Left ventricle myocardium inferior (tissue), 1 donor: ENCODE data around the gene CATSPERB. TPM values are rescaled to one million over a fixed set of nuclear protein-coding genes. Genes with fewer than 3 reads are reported as not detected.
"Not testable (repeated sequence)": the region's sequence is repeated elsewhere in the genome, so short reads cannot be mapped to it uniquely, and the experiment has no call there.

Experiments used
- DNase-seq: peaks from one replicate; pipeline ENCODE4 v3.0.0-alpha.2; 2020
- H3K27ac ChIP-seq: fragments of 200-600 bp; replicated peaks from 2 replicates; pipeline ENCODE4 v1.8.0; 2021
- H3K27me3 ChIP-seq: fragments of 200-600 bp; 2 replicates; pipeline ENCODE4 v1.8.0; 2021; ENCODE audit warnings: low read depth
- H3K36me3 ChIP-seq: fragments of 200-600 bp; 2 replicates; pipeline ENCODE4 v1.8.0; 2021
- H3K4me1 ChIP-seq: fragments of 200-600 bp; 2 replicates; pipeline ENCODE4 v1.8.0; 2021
- H3K4me3 ChIP-seq: fragments of 200-600 bp; 2 replicates; pipeline ENCODE4 v1.8.0; 2021; ENCODE audit warnings: mild to moderate bottlenecking, moderate library complexity
- H3K9me3 ChIP-seq: fragments of 200-600 bp; replicated peaks from 2 replicates; pipeline ENCODE4 v1.8.0; 2021
- CTCF ChIP-seq: fragments of 200-600 bp; IDR thresholded peaks from 2 replicates; pipeline ENCODE4 v1.8.0; 2021; ENCODE audit warnings: antibody characterized with exemption, mild to moderate bottlenecking, borderline replicate concordance
- intact Hi-C: fragments of 100-400 bp; cut with micrococcal nuclease; formaldehyde crosslinking; loops from one replicate; pipeline ENCODE4 v1.11.0; 2022
- total RNA-seq: library from RNA; stranded (reverse); fragmentation: NEBNext Ultra II Directional; extraction: Animal tissue kit (Norgen Biotek cat#: 25700); gene quantifications from one replicate; pipeline ENCODE4 v1.2.1, GENCODE V29; 2021
- donor health status: DM: no; HTN: yes; CAD: no; lungs with severe emphysema.

The CATSPERB gene
- total RNA-seq, 1 donor from 2014 or later: 0.99 TPM

GRCh38 chr14:91744068-91744480, 12.2 kb upstream of the CATSPERB start:
- intact Hi-C loops: no loop called here
- no peaks in the 10 kb centered on the region for H3K4me1 ChIP-seq
- DNase-seq: no peak
- H3K4me3 ChIP-seq: no peak overlapping the region
- no peaks in the 10 kb centered on the region for H3K27me3 ChIP-seq
- peaks cover 3% of the 10 kb centered on the region for H3K9me3 ChIP-seq
- H3K36me3 ChIP-seq: no peaks in the 10 kb centered on the region
- H3K27ac ChIP-seq: no peak overlapping the region
- TF ChIP-seq CTCF: no peak

GRCh38 chr14:91743305-91743653, 11.4 kb upstream of the CATSPERB start:
- DNase-seq: no peak
- Histone ChIP-seq H3K27me3 (no peaks in the 10 kb centered on the region), H3K4me1 (no peaks in the 10 kb centered on the region)

GRCh38 chr14:91742621-91743304, 10.9 kb upstream of the CATSPERB start:
- intact Hi-C loops: no loop called here
- no peak overlapping the region for H3K4me3 ChIP-seq
- no peak overlapping the region for H3K27ac ChIP-seq
- no peaks in the 10 kb centered on the region for H3K4me1 ChIP-seq
- no peak for DNase-seq
- H3K36me3 ChIP-seq: no peaks in the 10 kb centered on the region
- peaks cover 3% of the 10 kb centered on the region for H3K9me3 ChIP-seq
- TF ChIP-seq CTCF: no peak
- no peaks in the 10 kb centered on the region for H3K27me3 ChIP-seq

More at GRCh38 chr14:91743305-91743653, 11.4 kb upstream of the CATSPERB start:
- H3K9me3 ChIP-seq: peaks cover 3% of the 10 kb centered on the region
- no peaks in the 10 kb centered on the region for H3K36me3 ChIP-seq
- H3K27ac ChIP-seq: no peak overlapping the region
- H3K4me3 ChIP-seq: no peak overlapping the region
- intact Hi-C loops: no loop called here
- no peak for TF ChIP-seq CTCF

GRCh38 chr14:91739867-91740266, 8.0 kb upstream of the CATSPERB start:
- H3K4me3 ChIP-seq, H3K27me3 ChIP-seq, H3K36me3 ChIP-seq, H3K27ac ChIP-seq, DNase-seq, H3K9me3 ChIP-seq, H3K4me1 ChIP-seq, intact Hi-C loops: not testable (repeated sequence)

- Histone ChIP-seq H3K4me3 (no peak overlapping the region), H3K36me3 (no peaks in the 10 kb centered on the region), H3K9me3 (peaks cover 3% of the 10 kb centered on the region), H3K27ac (no peak overlapping the region), H3K27me3 (no peaks in the 10 kb centered on the region), H3K4me1 (no peaks in the 10 kb centered on the region)
- no peak for TF ChIP-seq CTCF
- intact Hi-C loops: no loop called here
- DNase-seq: no peak
Measured at GRCh38 chr14:91737619-91738018, 5.7 kb upstream of the CATSPERB start.

GRCh38 chr14:91732859-91733477, 1.1 kb upstream of the CATSPERB start:
- no peak for TF ChIP-seq CTCF
- H3K27ac ChIP-seq: no peak overlapping the region
- intact Hi-C loops: no loop called here

More at GRCh38 chr14:91732859-91733477, 1.1 kb upstream of the CATSPERB start:
- Histone ChIP-seq H3K4me3 (no peak overlapping the region), H3K36me3 (no peaks in the 10 kb centered on the region), H3K4me1 (no peaks in the 10 kb centered on the region), H3K9me3 (no peaks in the 10 kb centered on the region), H3K27me3 (no peaks in the 10 kb centered on the region)
- DNase-seq: no peak
